Activated CD4-positive, alpha-beta memory T cell treated with anti-CD3 and anti-CD28 coated beads, Interleukin-2, amount 10 ng/mL, durations not matched to agents 7 days and 5 days (primary cell): ENCODE measurements around the gene JAG1. TPM values are rescaled to one million over a fixed set of nuclear protein-coding genes. Genes with fewer than 3 reads are reported as not detected.

Experiments used
- CTCF ChIA-PET: fragments of 350-600 bp; sonication (Branson Sonifier 250); formaldehyde crosslinking; loops from one replicate; lab custom pipeline; 2021; ENCODE audit warnings: antibody characterized with exemption, inconsistent platforms; lab: Charles Lee
- POLR2A ChIA-PET: fragments of 350-600 bp; sonication (Branson Sonifier 250); formaldehyde crosslinking; loops from one replicate; lab custom pipeline; 2021; ENCODE audit warnings: antibody characterized with exemption; lab: Charles Lee
- DNase-seq: peaks from one replicate; pipeline ENCODE4 v3.0.0-alpha.2; 2020
- H3K27ac Mint-ChIP-seq: one replicate; pipeline ENCODE4 v1.8.0; 2021; ENCODE audit warnings: mild to moderate bottlenecking, mixed read lengths
- H3K27me3 Mint-ChIP-seq: one replicate; pipeline ENCODE4 v1.8.0; 2021; ENCODE audit warnings: mixed read lengths
- H3K36me3 Mint-ChIP-seq: one replicate; pipeline ENCODE4 v1.8.0; 2021; ENCODE audit warnings: low read depth, mixed read lengths
- H3K4me1 Mint-ChIP-seq: one replicate; pipeline ENCODE4 v1.8.0; 2021; ENCODE audit warnings: mixed read lengths
- H3K4me3 Mint-ChIP-seq: one replicate; pipeline ENCODE4 v1.8.0; 2021; ENCODE audit warnings: mild to moderate bottlenecking, mixed read lengths
- H3K9me3 Mint-ChIP-seq: one replicate; pipeline ENCODE4 v1.8.0; 2021; ENCODE audit warnings: mixed read lengths
- total RNA-seq, 2 experiments: library from RNA; stranded (reverse); gene quantifications; one replicate each; pipeline ENCODE4 v1.2.3, GENCODE V29; 2021

Gene JAG1
- total RNA-seq, 2 experiments from 2014 or later = 0.15 to 0.30 TPM

DNA sequence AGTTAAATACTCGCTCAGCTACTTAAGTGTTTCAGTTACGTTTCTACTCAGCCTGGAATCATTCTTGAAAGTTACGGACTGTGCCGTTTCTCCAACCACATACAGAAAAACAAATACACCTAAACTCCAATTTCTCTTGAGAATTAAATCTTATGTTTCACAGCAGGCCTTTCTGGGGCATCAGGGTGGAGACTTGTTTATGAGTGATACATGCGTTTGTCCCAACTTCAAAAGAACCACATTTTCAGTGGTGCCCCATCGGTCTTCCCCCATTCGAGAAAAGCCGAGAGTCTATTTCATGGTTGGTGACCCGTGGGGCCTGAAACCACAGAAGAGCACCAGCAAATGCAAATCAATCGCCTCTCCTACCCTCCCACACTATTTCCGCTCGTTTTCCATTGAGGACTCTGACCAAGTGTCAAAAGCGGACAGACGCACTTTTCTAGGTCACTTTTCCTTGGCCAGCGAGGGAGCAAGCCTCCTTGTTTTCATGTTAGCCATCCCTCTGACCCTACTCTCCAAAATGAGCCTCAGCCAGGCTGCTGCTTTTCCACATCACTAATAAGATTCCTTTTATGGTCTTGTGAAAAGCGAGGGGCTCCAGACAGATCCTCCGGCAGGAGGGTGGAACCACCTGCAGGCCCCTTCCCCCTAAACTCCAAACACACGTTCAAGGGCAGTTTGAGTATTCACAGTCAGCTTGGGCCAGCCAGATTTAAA lies 3.1 kb downstream of the JAG1 start:
- Mint-ChIP-seq H3K36me3 (no peaks in the 10 kb centered on the region), H3K27me3 (peaks cover 62% of the 10 kb centered on the region), H3K27ac (no peak overlapping the region), H3K4me3 (no peak overlapping the region), H3K9me3 (no peaks in the 10 kb centered on the region), H3K4me1 (peaks cover 34% of the 10 kb centered on the region)
- ChIA-PET POLR2A (no interaction called here), CTCF (interaction anchor here (0.6 to 1.2 kb wide), 4 partner anchors 114 to 244 kb away, joined by 3 to 4 read pairs (median 3); no protein-coding TSS in a partner anchor)
- no peak for DNase-seq

DNA sequence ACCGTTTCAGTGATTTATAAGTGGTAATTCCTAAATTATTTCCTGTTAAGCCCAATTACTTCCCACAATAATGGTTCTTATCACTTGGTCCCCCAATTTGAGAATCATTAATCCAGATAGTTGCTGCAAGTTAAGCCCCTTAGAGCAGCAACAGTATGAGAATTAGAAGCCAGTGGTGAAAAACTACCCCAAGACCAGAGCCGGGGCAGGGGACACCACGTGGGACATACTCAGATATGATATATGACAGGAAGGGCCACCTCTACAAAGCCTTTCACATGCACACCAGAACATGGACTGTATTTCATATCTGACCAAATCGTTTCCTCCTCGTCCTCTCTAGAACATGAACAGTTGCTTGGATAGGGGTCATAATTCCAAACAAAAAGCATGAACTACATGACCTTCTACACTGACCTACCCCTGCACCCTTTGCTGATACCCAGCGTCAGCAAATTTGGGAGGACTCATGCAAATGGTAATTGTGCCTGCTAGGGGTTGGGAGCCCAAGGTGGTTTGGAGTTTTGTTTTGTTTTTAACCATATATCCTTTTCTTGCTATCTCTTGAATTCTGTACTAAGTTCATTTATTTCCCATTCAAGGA lies 3.9 kb downstream of the JAG1 start:
- Mint-ChIP-seq H3K36me3 (no peaks in the 10 kb centered on the region), H3K4me3 (no peak overlapping the region), H3K9me3 (no peaks in the 10 kb centered on the region), H3K27ac (no peak overlapping the region), H3K4me1 (peaks cover 31% of the 10 kb centered on the region), H3K27me3 (peaks cover 58% of the 10 kb centered on the region)
- ChIA-PET POLR2A (no interaction called here), CTCF (interaction anchor here (0.7 kb wide), 1 partner anchor 21 kb away, joined by 4 read pairs; no protein-coding TSS in a partner anchor)
- no peak for DNase-seq

DNA sequence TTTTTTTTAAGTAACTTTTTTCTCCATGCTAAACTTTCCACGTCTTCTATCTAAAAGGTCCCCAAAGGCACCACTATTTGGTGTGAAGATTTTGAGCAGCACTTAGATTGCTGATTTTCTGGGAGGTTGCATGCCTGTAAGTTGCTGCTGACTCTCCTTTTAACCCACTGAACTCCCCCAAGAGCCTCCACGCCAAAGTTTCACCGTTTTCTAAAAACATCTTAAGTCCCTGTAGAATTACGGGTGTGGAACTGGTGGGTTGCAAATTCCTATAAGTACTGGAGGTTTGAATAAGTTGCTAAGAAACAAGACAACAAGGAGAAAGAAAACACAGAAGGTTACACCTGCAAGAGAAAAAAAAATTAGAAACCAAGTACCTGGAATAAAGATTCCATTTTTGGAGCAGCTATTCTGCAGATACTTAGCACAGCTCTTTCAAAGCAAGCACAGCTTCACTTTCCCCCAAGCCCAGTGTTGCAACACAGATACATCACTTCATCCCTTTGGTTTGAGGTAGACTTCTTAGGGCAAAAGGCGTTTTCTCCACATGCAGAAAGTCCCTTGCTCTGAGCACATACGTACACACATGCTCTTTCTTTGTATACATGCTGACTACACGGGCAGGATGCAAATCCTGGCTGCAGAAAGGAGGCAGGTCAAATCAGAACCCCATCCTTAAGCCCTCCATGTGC lies 5.0 kb downstream of the JAG1 start:
- no peaks in the 10 kb centered on the region for H3K36me3 Mint-ChIP-seq
- H3K4me3 Mint-ChIP-seq = no peak overlapping the region
- no peak for DNase-seq
- peaks cover 62% of the 10 kb centered on the region for H3K27me3 Mint-ChIP-seq
- ChIA-PET CTCF (no interaction called here), POLR2A (no interaction called here)
- H3K4me1 Mint-ChIP-seq = peaks cover 29% of the 10 kb centered on the region
- H3K9me3 Mint-ChIP-seq = no peaks in the 10 kb centered on the region
- no peak overlapping the region for H3K27ac Mint-ChIP-seq

DNA sequence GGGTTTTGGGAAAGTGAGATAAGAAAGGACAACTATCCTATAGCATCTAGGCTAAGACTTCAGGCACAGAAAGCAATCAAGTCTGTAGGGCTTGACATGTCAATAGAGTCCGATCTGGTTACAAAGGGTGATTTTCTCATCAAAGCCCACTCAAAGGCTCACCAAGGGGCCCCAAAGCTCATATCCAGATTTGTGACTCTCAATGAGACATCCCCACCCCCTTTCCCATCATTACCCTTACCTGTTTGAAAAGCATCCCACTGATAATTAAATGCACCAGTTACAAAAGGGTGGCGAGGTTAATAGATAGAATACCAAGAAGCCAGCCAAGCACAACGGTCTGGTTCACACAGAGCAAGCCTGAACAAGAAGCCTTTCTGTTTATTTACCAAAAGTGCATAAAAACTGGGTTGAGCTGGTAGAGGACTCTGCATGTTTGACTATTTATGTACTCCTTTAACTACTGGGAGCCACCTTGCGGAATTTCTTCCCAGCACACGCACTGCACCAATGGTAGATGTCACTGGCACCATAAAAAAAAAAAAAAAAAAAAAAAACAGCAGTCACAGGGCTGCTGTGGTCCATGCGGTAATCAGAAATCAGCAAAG lies 6.1 kb downstream of the JAG1 start:
- ChIA-PET POLR2A (no interaction called here), CTCF (no interaction called here)
- Mint-ChIP-seq H3K9me3 (no peaks in the 10 kb centered on the region), H3K36me3 (no peaks in the 10 kb centered on the region), H3K27me3 (peaks cover 65% of the 10 kb centered on the region), H3K4me3 (no peak overlapping the region), H3K4me1 (peaks cover 22% of the 10 kb centered on the region), H3K27ac (no peak overlapping the region)
- no peak for DNase-seq

DNA sequence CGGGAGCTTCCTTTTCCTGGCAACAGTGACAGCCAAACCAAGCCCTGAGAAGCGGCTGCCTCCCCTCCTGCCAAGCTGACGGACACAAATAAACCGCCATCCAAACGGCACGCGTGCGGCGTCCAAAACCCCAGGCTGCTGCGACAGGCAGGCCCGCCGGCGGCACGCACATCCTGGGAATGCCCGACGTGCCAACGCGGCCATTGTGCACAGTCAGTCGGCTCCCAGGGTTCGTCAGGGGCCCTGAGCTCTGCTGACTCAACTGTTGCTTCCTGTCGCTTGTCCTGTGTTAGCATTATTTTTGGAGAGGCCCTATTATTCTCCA lies 6.8 kb downstream of the JAG1 start:
- Mint-ChIP-seq H3K27me3 (peaks cover 65% of the 10 kb centered on the region), H3K4me3 (no peak overlapping the region), H3K9me3 (no peaks in the 10 kb centered on the region), H3K36me3 (no peaks in the 10 kb centered on the region), H3K4me1 (peaks cover 16% of the 10 kb centered on the region), H3K27ac (no peak overlapping the region)
- CTCF ChIA-PET = no interaction called here
- POLR2A ChIA-PET = no interaction called here
- no peak for DNase-seq

DNA sequence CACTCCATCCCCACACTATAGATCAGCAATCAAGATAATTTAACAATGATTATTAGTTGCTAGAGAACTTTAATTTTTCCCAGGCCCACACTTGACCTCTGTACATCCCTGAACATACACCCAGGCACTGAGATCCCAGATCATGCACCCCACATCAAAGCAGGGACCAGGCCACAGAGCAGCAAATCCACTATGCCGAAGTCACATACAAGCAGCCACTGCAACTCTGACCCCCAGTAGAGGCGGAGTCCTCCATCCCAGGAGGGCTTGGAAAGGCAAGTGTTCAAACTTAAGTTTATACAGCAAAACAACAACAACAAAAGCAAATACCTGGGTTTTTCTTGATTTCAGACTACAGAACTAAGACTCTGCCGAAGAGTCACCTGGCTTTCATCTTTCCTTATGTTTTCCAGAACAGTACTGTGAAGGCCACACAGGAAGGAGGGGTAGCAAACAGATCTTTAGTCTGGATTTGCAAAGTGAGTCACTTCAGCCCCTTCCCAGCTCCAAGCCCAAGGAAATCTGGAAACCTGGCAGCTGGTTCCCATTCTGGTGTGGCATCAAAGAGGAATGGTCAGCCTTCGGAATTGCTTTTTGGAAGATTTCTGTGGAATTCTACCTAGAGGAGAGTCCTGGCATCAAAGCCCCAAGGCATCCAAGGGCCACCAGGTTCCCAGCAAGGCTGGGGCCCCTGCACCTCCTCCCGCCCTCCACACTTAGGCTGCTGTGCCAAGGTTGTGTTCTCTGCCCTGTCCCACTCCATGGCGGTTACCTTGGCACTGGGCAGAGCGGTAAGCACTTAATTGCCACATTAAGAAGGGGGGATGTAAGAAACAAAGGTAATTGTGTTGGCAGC lies 7.3 kb downstream of the JAG1 start:
- no peak overlapping the region for H3K27ac Mint-ChIP-seq
- no peak overlapping the region for H3K4me3 Mint-ChIP-seq
- peaks cover 64% of the 10 kb centered on the region for H3K27me3 Mint-ChIP-seq
- POLR2A ChIA-PET = no interaction called here
- H3K4me1 Mint-ChIP-seq = peaks cover 13% of the 10 kb centered on the region
- no peak for DNase-seq
- H3K36me3 Mint-ChIP-seq = no peaks in the 10 kb centered on the region
- CTCF ChIA-PET = no interaction called here
- no peaks in the 10 kb centered on the region for H3K9me3 Mint-ChIP-seq

DNA sequence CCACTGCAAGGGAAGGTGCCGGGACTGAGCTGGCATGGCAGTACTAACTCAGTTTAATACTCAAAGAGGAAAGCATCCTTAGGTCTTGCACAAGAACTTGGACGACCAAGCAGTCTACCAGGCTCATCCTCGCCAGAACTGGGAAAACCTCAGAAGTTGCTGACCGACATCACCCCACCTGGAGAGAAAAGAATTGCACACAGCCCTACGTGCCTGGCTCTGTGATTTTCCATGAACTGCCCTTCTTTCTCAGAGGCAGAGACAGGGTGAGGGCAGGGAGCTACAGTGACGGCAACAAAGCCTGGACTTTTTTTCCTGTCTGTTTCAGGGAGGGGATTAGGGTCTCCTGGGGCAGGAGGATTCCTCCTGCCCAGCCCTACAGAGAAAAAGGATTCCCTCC lies 8.0 kb downstream of the JAG1 start:
- CTCF ChIA-PET = no interaction called here
- POLR2A ChIA-PET = no interaction called here
- no peak overlapping the region for H3K4me3 Mint-ChIP-seq
- H3K27ac Mint-ChIP-seq = no peak overlapping the region
- no peak for DNase-seq
- H3K36me3 Mint-ChIP-seq = no peaks in the 10 kb centered on the region
- H3K4me1 Mint-ChIP-seq = peaks cover 8% of the 10 kb centered on the region
- H3K27me3 Mint-ChIP-seq = peaks cover 62% of the 10 kb centered on the region
- H3K9me3 Mint-ChIP-seq = no peaks in the 10 kb centered on the region

DNA sequence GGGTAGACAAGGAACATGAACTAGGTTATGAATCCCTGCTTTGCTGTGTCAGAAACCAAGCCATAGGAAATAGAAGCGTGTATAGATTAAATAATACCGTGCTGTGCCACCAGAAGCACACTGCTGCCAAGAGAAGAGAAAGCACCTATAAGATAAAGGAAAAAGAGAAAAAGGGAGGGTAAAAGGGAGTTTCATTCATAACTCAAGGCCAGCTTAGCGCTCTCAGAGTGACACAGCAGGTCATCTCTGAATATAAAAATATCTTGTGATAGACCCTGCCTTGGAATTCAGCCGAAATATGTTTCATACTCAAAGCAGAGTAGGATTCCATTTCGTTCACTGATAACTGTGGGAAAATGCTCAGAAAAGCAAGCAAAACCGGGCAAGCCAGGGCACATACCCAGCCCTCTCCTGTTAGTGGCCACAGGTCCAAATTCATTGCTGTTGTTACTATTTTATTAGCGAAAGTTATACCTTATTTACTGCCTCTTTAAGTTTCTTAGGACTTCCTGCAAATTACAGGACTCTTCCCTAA lies 8.7 kb downstream of the JAG1 start:
- Mint-ChIP-seq H3K4me3 (no peak overlapping the region), H3K4me1 (peaks cover under 1% of the 10 kb centered on the region), H3K27me3 (peaks cover 62% of the 10 kb centered on the region), H3K36me3 (no peaks in the 10 kb centered on the region), H3K27ac (no peak overlapping the region), H3K9me3 (no peaks in the 10 kb centered on the region)
- ChIA-PET POLR2A (no interaction called here), CTCF (no interaction called here)
- no peak for DNase-seq

DNA sequence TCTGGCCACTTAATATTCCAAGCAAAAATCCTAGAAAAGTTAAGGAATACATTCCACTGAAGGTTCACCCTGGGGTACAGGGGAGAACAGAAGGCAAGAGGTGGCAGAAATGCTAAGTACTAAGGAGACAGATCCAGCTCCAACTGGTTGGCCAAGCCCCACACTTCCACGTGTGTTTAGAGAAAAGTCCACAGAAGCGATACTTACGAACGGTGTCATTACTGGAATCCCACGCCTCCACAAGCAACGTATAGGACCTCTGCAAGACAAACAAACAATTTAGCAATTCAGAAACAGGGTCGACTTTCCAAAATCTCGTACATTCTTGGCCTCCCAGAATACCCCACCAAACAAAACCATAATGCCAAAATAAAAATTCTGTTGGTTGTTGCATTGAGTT lies 10.0 kb downstream of the JAG1 start:
- Mint-ChIP-seq H3K36me3 (no peaks in the 10 kb centered on the region), H3K27me3 (peaks cover 58% of the 10 kb centered on the region), H3K4me1 (no peaks in the 10 kb centered on the region), H3K4me3 (no peak overlapping the region), H3K9me3 (no peaks in the 10 kb centered on the region), H3K27ac (no peak overlapping the region)
- POLR2A ChIA-PET = no interaction called here
- CTCF ChIA-PET = no interaction called here
- DNase-seq = no peak

DNA sequence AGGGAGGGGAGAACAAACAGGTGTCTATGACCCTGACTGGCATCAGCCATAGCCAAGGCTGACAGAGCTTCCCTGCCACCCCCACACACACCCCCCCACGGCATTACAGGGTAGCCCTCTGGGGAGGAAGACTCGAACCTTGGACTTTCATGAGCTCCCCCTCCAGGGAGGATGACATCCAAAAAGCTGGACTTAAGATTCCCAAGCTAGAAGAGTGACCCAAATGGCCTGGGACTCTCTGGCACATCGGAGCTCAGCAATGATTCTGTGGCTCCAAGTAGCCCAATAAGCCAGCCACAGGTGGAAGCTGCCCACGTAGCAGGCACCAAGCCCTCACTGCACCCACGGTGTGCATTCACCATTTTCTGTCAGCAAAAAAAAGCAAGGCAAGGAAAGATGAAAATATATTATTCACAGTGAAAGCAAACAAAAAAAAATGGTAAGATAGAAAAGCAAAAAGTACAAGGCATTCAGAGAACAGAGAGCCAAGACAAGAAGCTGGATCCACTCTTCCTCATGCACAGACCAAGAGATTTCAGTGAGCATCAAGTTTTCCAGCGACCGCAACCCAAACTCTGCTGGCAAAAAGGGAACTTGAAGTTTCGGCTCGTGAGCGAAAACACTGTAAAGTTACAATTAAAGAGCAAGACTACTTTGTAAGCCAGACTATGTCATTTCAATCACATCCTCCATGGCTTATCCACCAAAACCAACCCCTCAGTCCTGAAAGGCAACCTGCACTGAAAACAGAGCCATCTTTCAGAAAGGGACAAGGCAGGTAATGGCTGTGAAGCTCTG lies 10.9 kb downstream of the JAG1 start:
- Mint-ChIP-seq H3K9me3 (no peaks in the 10 kb centered on the region), H3K27ac (no peak overlapping the region)

DNA sequence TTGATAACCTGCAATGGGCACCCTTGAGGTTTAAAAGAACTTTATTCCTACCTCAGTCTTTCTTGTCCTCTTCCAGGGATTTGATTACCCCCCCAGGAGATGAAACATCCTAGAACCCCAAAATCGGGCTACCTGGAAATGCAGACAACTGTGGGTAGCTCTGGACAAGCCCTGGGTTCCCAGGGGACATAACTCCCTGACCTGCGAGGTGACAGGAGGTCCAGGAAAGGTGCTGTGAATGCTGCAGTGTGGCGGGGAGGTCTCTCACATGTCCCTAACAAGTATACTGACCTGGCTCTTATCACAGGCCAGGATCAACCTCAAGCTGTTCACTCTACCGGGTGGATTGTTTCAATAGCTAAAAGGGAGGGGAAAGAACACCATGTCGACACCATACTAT lies 11.6 kb downstream of the JAG1 start:
- no peak overlapping the region for H3K4me3 Mint-ChIP-seq
- peaks cover 57% of the 10 kb centered on the region for H3K27me3 Mint-ChIP-seq
- ChIA-PET POLR2A (no interaction called here), CTCF (no interaction called here)
- H3K27ac Mint-ChIP-seq = no peak overlapping the region
- no peak for DNase-seq
- H3K36me3 Mint-ChIP-seq = no peaks in the 10 kb centered on the region
- H3K9me3 Mint-ChIP-seq = no peaks in the 10 kb centered on the region
- no peaks in the 10 kb centered on the region for H3K4me1 Mint-ChIP-seq

More for the DNA sequence above, 10.9 kb downstream of the JAG1 start:
- no peak for DNase-seq
- POLR2A ChIA-PET = no interaction called here
- CTCF ChIA-PET = no interaction called here
- Mint-ChIP-seq H3K27me3 (peaks cover 56% of the 10 kb centered on the region), H3K36me3 (no peaks in the 10 kb centered on the region), H3K4me1 (no peaks in the 10 kb centered on the region), H3K4me3 (no peak overlapping the region)

DNA sequence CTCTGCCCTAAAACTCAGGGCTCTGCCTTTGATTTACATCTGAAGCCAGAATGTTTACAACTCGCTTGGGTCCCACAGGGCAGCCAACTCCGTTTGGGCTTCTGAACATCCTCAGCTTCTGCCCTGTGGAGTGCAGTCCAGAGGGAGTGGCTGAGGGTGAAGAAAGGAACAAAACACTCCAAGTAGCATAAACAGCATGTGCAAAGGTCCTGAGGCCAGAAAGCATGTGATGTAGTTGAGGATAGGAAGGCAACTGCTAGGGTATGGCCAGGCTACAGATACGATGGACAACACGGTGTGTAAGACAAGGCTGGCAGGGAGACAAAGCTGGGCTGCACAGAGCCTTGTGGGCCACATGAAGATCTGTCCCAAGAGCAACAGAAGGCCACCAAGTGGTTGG lies 12.5 kb downstream of the JAG1 start:
- ChIA-PET CTCF (no interaction called here), POLR2A (no interaction called here)
- no peak overlapping the region for H3K27ac Mint-ChIP-seq
- no peak overlapping the region for H3K4me3 Mint-ChIP-seq
- H3K9me3 Mint-ChIP-seq = no peaks in the 10 kb centered on the region
- peaks cover 58% of the 10 kb centered on the region for H3K27me3 Mint-ChIP-seq
- H3K4me1 Mint-ChIP-seq = no peaks in the 10 kb centered on the region
- no peak for DNase-seq
- no peaks in the 10 kb centered on the region for H3K36me3 Mint-ChIP-seq
